PC-9 (cell line): ENCODE results near the gene ASIC3. TPM values are rescaled to one million over a fixed set of nuclear protein-coding genes. Genes with fewer than 3 reads are reported as not detected.

Experiments
- BruUV-seq: library from RNA; stranded (reverse); fragments of 400-500 nt; replicated peaks from 2 replicates; lab custom pipeline; 2021; lab: Mats Ljungman, UMichigan
- CTCF ChIA-PET: fragments of 300-600 bp; sonication (Branson Sonifier 250); formaldehyde crosslinking; loops from one replicate; lab custom pipeline; 2022; ENCODE audit warnings: antibody characterized with exemption; lab: Charles Lee
- POLR2A ChIA-PET: fragments of 300-600 bp; sonication (Branson Sonifier 250); formaldehyde crosslinking; loops from one replicate; lab custom pipeline; 2022; ENCODE audit warnings: antibody characterized with exemption; ENCODE audit not compliant: unreplicated experiment; lab: Charles Lee
- DNase-seq, 2 experiments: peaks; one replicate each; pipeline versions ENCODE4 v3.0.0 to v3.0.0-alpha.2; 2015 to 2022; ENCODE audit warnings: mixed read lengths in 1 of 2
- H2AFZ ChIP-seq: fragments of 200-600 bp; sonication (generic); 2 replicates; pipeline ENCODE4 v1.8.1; 2017; ENCODE audit warnings: antibody characterized with exemption
- H3F3A ChIP-seq: fragments of 200-600 bp; sonication (generic); 2 replicates; pipeline ENCODE4 v1.8.1; 2017; ENCODE audit warnings: antibody characterized with exemption, mild to moderate bottlenecking, low read depth; ENCODE audit not compliant: insufficient read depth
- H3K27ac ChIP-seq: fragments of 200-600 bp; sonication (generic); 2 replicates; pipeline ENCODE4 v1.6.1; 2016; ENCODE audit warnings: mixed run types
- H3K27me3 ChIP-seq: fragments of 200-600 bp; sonication (generic); 2 replicates; pipeline ENCODE4 v1.6.1; 2016; ENCODE audit warnings: low read depth, mixed run types; ENCODE audit not compliant: insufficient read depth
- H3K36me3 ChIP-seq: fragments of 200-600 bp; sonication (generic); 2 replicates; pipeline ENCODE4 v1.6.1; 2016; ENCODE audit warnings: low read depth, mixed run types
- H3K4me1 ChIP-seq: fragments of 200-600 bp; sonication (generic); replicated peaks from 2 replicates; pipeline ENCODE4 v1.6.1; 2016; ENCODE audit warnings: mixed run types; ENCODE audit not compliant: insufficient read depth
- H3K4me2 ChIP-seq: fragments of 200-600 bp; sonication (generic); 2 replicates; pipeline ENCODE4 v1.6.1; 2017; ENCODE audit warnings: mixed run types
- H3K4me3 ChIP-seq: fragments of 200-600 bp; sonication (generic); 2 replicates; pipeline ENCODE4 v1.6.1; 2016; ENCODE audit warnings: mixed run types
- H3K79me2 ChIP-seq: fragments of 200-600 bp; sonication (generic); 2 replicates; pipeline ENCODE4 v1.6.1; 2017; ENCODE audit warnings: low read depth, mixed run types
- H3K9me2 ChIP-seq: fragments of 200-600 bp; sonication (generic); 2 replicates; pipeline ENCODE4 v1.8.1; 2017; ENCODE audit warnings: mild to moderate bottlenecking; ENCODE audit not compliant: insufficient read depth
- H3K9me3 ChIP-seq: fragments of 200-600 bp; sonication (generic); 2 replicates; pipeline ENCODE4 v1.8.1; 2016; ENCODE audit warnings: low read depth; ENCODE audit not compliant: insufficient read depth
- H4K20me1 ChIP-seq: fragments of 200-600 bp; sonication (generic); 2 replicates; pipeline ENCODE4 v1.8.1; 2017; ENCODE audit not compliant: insufficient read depth
- EZH2 ChIP-seq: fragments of 200-600 bp; sonication (generic); IDR thresholded peaks from 2 replicates; pipeline ENCODE4 v1.8.0; 2017; ENCODE audit warnings: antibody characterized with exemption, low read depth
- intact Hi-C: fragments of 100-400 bp; cut with micrococcal nuclease; formaldehyde crosslinking; loops from one replicate; pipeline ENCODE4 v1.10.0; 2022; ENCODE audit not compliant: unreplicated experiment
- total RNA-seq: library from RNA; stranded (reverse); gene quantifications from 2 replicates; pipeline ENCODE4 v1.2.3, GENCODE V29; 2021
- TF ChIP-seq, protein P1 (sequence below): fragments of 200-600 bp; sonication (generic); conservative IDR thresholded peaks from 2 replicates; pipeline ENCODE4 v1.6.1; 2017; ENCODE audit warnings: mixed run types, antibody characterized with exemption, mild to moderate bottlenecking, moderate library complexity

Gene ASIC3
- total RNA-seq, 1 experiment from 2014 or later: 10.5 TPM

DNA sequence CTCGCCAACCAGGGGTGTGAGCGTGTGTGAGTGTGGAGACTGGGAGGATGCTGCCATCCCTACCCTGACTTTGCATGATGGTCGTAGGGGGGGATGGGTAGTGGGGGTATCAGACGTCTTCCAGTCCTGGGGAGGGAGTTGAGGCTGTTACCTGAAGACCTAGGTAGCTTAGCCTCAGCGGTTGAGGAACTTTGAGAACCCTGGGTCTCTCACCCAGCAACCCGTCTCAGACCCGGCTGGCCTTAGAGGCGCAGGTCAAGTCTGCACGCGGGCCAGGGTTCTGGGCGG is 13.7 kb downstream of the ASIC3 start:
- no peak for DNase-seq

DNA sequence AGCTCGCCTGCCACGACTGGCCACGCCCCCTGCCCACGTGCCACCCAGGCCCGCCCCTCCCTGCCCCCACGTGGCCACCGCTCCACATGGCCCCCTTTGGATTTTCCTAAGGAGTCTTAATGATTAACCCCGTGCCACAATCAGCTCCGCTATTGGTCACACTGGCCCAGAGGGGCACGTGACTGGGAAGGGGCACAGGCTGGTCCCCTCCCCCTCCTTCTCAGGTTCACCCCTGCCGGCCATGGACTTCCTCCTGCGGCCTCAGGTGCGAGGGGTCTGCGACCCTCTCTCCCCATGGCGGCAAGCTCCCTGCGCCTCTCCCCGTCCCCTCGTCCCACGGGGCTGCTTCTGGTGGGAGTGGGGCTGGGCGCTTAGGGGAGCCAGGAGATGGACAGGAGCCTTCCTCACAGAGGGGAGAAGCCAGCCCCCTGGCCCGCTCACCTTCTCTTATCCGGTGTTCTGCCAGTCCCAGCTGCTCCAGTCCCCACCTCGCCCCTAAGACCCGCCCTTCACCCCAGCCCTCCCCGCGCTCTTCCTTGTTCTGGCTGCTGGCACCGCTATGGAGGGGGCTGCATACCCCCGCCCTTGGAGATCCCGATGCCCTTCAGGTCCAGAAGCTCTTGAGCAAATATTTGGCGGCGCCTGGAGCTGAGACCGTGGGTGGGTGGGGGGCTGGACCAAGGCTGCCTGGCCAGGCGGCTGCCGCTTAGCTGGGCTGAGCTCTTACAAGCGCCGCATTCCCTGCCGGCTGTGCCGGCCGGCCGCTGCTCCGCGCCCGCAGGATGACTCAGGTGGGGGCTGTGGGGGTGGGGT is 14.3 kb downstream of the ASIC3 start:
- peak overlapping the region; percentile 85 for H3K27ac ChIP-seq
- peak overlapping the region; percentile 59 for H3K4me3 ChIP-seq
- TF ChIP-seq, protein P1, sequence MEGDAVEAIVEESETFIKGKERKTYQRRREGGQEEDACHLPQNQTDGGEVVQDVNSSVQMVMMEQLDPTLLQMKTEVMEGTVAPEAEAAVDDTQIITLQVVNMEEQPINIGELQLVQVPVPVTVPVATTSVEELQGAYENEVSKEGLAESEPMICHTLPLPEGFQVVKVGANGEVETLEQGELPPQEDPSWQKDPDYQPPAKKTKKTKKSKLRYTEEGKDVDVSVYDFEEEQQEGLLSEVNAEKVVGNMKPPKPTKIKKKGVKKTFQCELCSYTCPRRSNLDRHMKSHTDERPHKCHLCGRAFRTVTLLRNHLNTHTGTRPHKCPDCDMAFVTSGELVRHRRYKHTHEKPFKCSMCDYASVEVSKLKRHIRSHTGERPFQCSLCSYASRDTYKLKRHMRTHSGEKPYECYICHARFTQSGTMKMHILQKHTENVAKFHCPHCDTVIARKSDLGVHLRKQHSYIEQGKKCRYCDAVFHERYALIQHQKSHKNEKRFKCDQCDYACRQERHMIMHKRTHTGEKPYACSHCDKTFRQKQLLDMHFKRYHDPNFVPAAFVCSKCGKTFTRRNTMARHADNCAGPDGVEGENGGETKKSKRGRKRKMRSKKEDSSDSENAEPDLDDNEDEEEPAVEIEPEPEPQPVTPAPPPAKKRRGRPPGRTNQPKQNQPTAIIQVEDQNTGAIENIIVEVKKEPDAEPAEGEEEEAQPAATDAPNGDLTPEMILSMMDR: no peak
- TF ChIP-seq EZH2: no peak
- H3K9me3 ChIP-seq: no peaks in the 10 kb centered on the region
- no peaks in the 10 kb centered on the region for H3K9me2 ChIP-seq
- peaks cover 43% of the 10 kb centered on the region for H3K79me2 ChIP-seq
- intact Hi-C loops: no loop called here
- no TSS peak for BruUV-seq
- peaks cover 37% of the 10 kb centered on the region; the same call in 1 of the 2 replicates for H3F3A ChIP-seq
- H3K36me3 ChIP-seq: peaks cover 10% of the 10 kb centered on the region; the same call in 1 of the 2 replicates
- peaks cover 45% of the 10 kb centered on the region for H3K4me1 ChIP-seq
- POLR2A ChIA-PET: interaction anchor here (0.5 to 0.8 kb wide), 3 partner anchors 18 to 37 kb away, joined by 3 to 8 read pairs (median 4); partner anchors contain the start of gene FASTK
- H3K27me3 ChIP-seq: no peaks in the 10 kb centered on the region
- no peak overlapping the region for H2AFZ ChIP-seq
- peak; percentile 72 to 73 for DNase-seq
- peaks cover 23% of the 10 kb centered on the region for H4K20me1 ChIP-seq
- H3K4me2 ChIP-seq: peak overlapping the region; percentile 93
- CTCF ChIA-PET: interaction anchor here (0.6 to 1.2 kb wide), 10 partner anchors 14 to 700 kb away, joined by 3 to 12 read pairs (median 6); partner anchors contain the start of gene ABCB8

More for the DNA sequence above, 13.7 kb downstream of the ASIC3 start:
- TF ChIP-seq, protein P1: no peak
- no peak for TF ChIP-seq EZH2
- Histone ChIP-seq H3K4me1 (peaks cover 46% of the 10 kb centered on the region), H3K36me3 (peaks cover 6% of the 10 kb centered on the region; the same call in 1 of the 2 replicates), H3K27ac (peak overlapping the region; percentile 85), H3K9me2 (no peaks in the 10 kb centered on the region), H3K4me3 (peak overlapping the region; percentile 59; the same call in 1 of the 2 replicates), H3K4me2 (peak overlapping the region; percentile 93), H3K9me3 (no peaks in the 10 kb centered on the region), H3K27me3 (no peaks in the 10 kb centered on the region), H2AFZ (no peak overlapping the region), H3K79me2 (peaks cover 43% of the 10 kb centered on the region), H4K20me1 (peaks cover 23% of the 10 kb centered on the region), H3F3A (peaks cover 37% of the 10 kb centered on the region; the same call in 1 of the 2 replicates)
- intact Hi-C loops: no loop called here
- no TSS peak for BruUV-seq
- CTCF ChIA-PET: interaction anchor here (0.6 to 1.2 kb wide), 3 partner anchors 24 to 288 kb away, joined by 3 to 8 read pairs (median 7); partner anchors contain the start of gene ABCB8
- POLR2A ChIA-PET: interaction anchor here (0.5 to 0.6 kb wide), 2 partner anchors 33 to 36 kb away, joined by 4 to 8 read pairs; no protein-coding TSS in a partner anchor

DNA sequence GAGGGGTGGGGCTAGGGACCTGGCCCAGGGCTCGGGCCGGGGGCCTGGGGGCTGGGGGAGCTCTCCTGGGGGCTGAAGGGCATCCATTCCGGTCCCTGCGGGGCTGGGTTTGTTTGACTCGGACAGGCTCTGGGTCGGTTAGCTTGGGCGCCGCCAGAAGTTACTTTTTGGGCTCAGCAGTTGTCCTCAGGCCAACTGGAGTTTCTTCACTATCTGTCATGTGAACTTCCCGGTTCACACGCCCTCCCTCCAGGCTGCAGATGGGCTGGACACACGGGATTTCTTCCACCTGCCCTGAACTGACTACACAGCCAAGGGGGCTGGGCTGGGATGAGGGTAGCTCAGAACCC is 14.9 kb downstream of the ASIC3 start:
- ChIA-PET CTCF (interaction anchor here (0.6 to 1.1 kb wide), 5 partner anchors 14 to 626 kb away, joined by 4 to 8 read pairs (median 4); partner anchors contain the start of genes ABCB8 and TMUB1), POLR2A (interaction anchor here (0.6 to 0.8 kb wide), 2 partner anchors 18 to 23 kb away, joined by 3 read pairs; partner anchors contain the start of genes AGAP3 and FASTK)
- peaks cover 45% of the 10 kb centered on the region for H3K4me1 ChIP-seq
- no peaks in the 10 kb centered on the region for H3K9me2 ChIP-seq
- peaks cover 23% of the 10 kb centered on the region for H4K20me1 ChIP-seq
- H2AFZ ChIP-seq: no peak overlapping the region
- intact Hi-C loops: no loop called here
- TF ChIP-seq, protein P1: no peak
- TF ChIP-seq EZH2: no peak
- no peaks in the 10 kb centered on the region for H3K27me3 ChIP-seq
- peaks cover 10% of the 10 kb centered on the region; the same call in 1 of the 2 replicates for H3K36me3 ChIP-seq
- H3K9me3 ChIP-seq: no peaks in the 10 kb centered on the region
- peaks cover 43% of the 10 kb centered on the region for H3K79me2 ChIP-seq
- no TSS peak for BruUV-seq
- DNase-seq: peak; percentile 71 to 82
- H3K27ac ChIP-seq: peak overlapping the region; percentile 85
- H3F3A ChIP-seq: peaks cover 37% of the 10 kb centered on the region; the same call in 1 of the 2 replicates
- H3K4me2 ChIP-seq: peak overlapping the region; percentile 93
- peak overlapping the region; percentile 59; the same call in 1 of the 2 replicates for H3K4me3 ChIP-seq
